ENCODE measurements around the gene EEF2K.

The EEF2K gene

DNA sequence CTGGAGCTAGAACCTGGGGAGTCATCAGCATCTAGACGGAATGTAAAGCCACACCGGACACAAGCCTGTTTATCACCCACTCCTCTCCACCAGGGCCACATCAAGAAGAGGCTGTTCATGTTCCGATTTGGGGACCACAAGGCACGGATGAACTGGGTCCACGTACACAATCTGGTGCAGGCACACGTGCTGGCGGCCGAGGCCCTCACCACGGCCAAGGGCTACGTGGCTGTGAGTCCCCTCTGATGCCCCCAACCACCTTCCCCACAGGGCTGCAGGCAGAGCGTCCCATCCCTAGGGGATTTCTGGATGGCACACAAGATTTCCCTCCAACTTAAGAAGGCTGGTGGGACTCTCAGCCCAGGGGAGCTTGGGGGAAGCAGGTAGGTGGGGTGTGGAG is 24.7 kb upstream of the EEF2K start:
- no peak overlapping the region for H3K4me3 ChIP-seq (ENCODE audit: low read depth, low read length)
- no peak for TF ChIP-seq CTCF (IDR thresholded peaks at IDR 0.05; ENCODE audit: low read depth, low read length)
- no peak for DNase-seq (ENCODE audit: low read depth)

GRCh38 chr16:22181843-22182242 is 24.2 kb upstream of the EEF2K start:
- TF ChIP-seq POLR2A (IDR thresholded peaks at IDR 0.05; ENCODE audit: extremely low read depth, insufficient read length) (no peak), MAX (IDR thresholded peaks at IDR 0.05; ENCODE audit: low read depth, low read length) (no peak), CTCF (IDR thresholded peaks at IDR 0.05; ENCODE audit: low read depth, low read length) (no peak), MYC (IDR thresholded peaks at IDR 0.05; ENCODE audit: low read depth, low read length) (no peak)
- DNase-seq (ENCODE audit: low read depth): no peak

GRCh38 chr16:22183335-22183734 is 22.7 kb upstream of the EEF2K start:
- no peak for DNase-seq (ENCODE audit: low read depth)
- H3K4me3 ChIP-seq (ENCODE audit: low read depth, low read length): no peak overlapping the region
- TF ChIP-seq MYC (IDR thresholded peaks at IDR 0.05; ENCODE audit: low read depth, low read length): no peak
- TF ChIP-seq MAX (IDR thresholded peaks at IDR 0.05; ENCODE audit: low read depth, low read length): no peak
- no peak for TF ChIP-seq CTCF (IDR thresholded peaks at IDR 0.05; ENCODE audit: low read depth, low read length)
- no peak for TF ChIP-seq POLR2A (IDR thresholded peaks at IDR 0.05; ENCODE audit: extremely low read depth, insufficient read length)

More at GRCh38 chr16:22181843-22182242, 24.2 kb upstream of the EEF2K start:
- no peak overlapping the region for H3K4me3 ChIP-seq (ENCODE audit: low read depth, low read length)

- TF ChIP-seq CTCF (IDR thresholded peaks at IDR 0.05; ENCODE audit: low read depth, low read length) (peak; percentile 67), MYC (IDR thresholded peaks at IDR 0.05; ENCODE audit: low read depth, low read length) (no peak)
- DNase-seq (ENCODE audit: low read depth): peak; percentile 52
- no peak overlapping the region for H3K4me3 ChIP-seq (ENCODE audit: low read depth, low read length)
Measured at GRCh38 chr16:22183901-22184614, 22.0 kb upstream of the EEF2K start.

GRCh38 chr16:22184615-22184968 is 21.5 kb upstream of the EEF2K start:
- H3K4me3 ChIP-seq (ENCODE audit: low read depth, low read length): no peak overlapping the region
- TF ChIP-seq MYC (IDR thresholded peaks at IDR 0.05; ENCODE audit: low read depth, low read length): no peak
- no peak for TF ChIP-seq POLR2A (IDR thresholded peaks at IDR 0.05; ENCODE audit: extremely low read depth, insufficient read length)
- TF ChIP-seq CTCF (IDR thresholded peaks at IDR 0.05; ENCODE audit: low read depth, low read length): no peak
- TF ChIP-seq MAX (IDR thresholded peaks at IDR 0.05; ENCODE audit: low read depth, low read length): no peak
- no peak for DNase-seq (ENCODE audit: low read depth)

DNA sequence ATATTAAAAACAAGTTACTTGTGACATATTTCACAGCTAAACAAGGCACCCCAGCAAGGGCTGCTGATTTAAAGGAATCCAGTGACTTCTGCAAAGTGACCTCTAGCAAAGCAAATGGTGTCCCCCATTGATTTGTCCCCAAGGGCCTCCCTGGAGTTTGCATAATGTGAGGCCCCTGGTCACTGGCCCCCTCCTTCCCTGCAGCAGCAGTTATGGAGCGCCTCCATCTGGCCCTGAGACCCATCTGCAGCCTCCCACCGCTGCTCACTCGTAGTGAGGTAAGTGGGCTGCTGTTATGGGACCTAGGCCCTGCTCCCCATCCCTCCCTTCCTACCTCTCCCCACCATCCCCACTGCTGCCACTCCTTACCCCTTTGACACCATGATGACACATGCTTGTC is 19.6 kb upstream of the EEF2K start:
- peak; percentile 42 for DNase-seq (ENCODE audit: low read depth)
- no peak for TF ChIP-seq MYC (IDR thresholded peaks at IDR 0.05; ENCODE audit: low read depth, low read length)
- TF ChIP-seq CTCF (IDR thresholded peaks at IDR 0.05; ENCODE audit: low read depth, low read length): peak; percentile 47
- no peak overlapping the region for H3K4me3 ChIP-seq (ENCODE audit: low read depth, low read length)

Measured in NB4 (cell line).